NT2/D1 (cell line): ENCODE data around the gene CNTROB.

Experiments
- DNase-seq: peaks from one replicate; pipeline ENCODE4 v3.0.0-alpha.2; 2011; ENCODE audit warnings: low read depth, low spot score
- H3K27me3 ChIP-seq: 2 replicates; pipeline ENCODE4 v1.6.0; 2011; ENCODE audit warnings: mild to moderate bottlenecking; ENCODE audit not compliant: insufficient read length, insufficient read depth
- H3K36me3 ChIP-seq: 2 replicates; pipeline ENCODE4 v1.6.1; 2011; ENCODE audit warnings: mild to moderate bottlenecking, low read length, mixed read lengths; ENCODE audit not compliant: insufficient read depth, insufficient read length
- H3K4me1 ChIP-seq: 2 replicates; pipeline ENCODE4 v1.5.1; 2011; ENCODE audit not compliant: insufficient read depth, insufficient read length
- H3K4me3 ChIP-seq: 2 replicates; pipeline ENCODE4 v1.5.1; 2011; ENCODE audit warnings: low read depth; ENCODE audit not compliant: insufficient read length
- H3K9ac ChIP-seq: 2 replicates; pipeline ENCODE4 v1.6.0; 2011; ENCODE audit warnings: low read depth; ENCODE audit not compliant: insufficient read length
- H3K9me3 ChIP-seq: 2 replicates; pipeline ENCODE4 v1.5.1; 2011; ENCODE audit warnings: mild to moderate bottlenecking, low read length; ENCODE audit not compliant: insufficient read depth
- SUZ12 ChIP-seq: IDR thresholded peaks from 2 replicates; pipeline ENCODE4 v1.6.1; 2011; ENCODE audit not compliant: insufficient read length, insufficient read depth; ENCODE audit errors: extremely low read depth
- YY1 ChIP-seq: IDR thresholded peaks from 2 replicates; pipeline ENCODE4 v1.6.1; 2011; ENCODE audit not compliant: insufficient read length, insufficient read depth
- ZNF274 ChIP-seq: IDR thresholded peaks from 2 replicates; pipeline ENCODE4 v1.6.1; 2011; ENCODE audit warnings: mild to moderate bottlenecking, low read depth, low read length

Gene CNTROB

DNA sequence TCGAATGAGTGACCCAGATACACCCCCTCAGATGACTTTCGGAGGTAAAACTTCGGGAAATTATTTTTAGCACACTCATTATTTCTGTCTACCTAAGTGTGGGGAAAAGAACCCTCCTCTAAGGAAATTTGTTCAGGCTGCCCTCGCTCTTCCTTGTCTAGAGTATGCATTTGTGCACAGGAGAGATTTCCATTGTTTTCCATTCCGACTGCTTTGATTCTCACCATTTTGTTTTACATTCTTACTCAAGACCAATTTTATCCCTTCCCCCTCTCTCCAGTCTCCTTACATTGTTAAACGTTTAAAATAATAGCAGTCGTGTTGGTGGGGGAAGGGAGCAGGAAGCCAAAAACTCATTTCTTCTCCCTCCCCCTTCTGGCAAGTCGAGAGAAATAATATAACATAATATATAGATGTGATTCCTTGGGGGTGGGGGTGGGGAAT, 44.9 kb upstream of the CNTROB start:
- no peak for DNase-seq
- no peak for TF ChIP-seq ZNF274
- no peak for TF ChIP-seq SUZ12
- no peak for TF ChIP-seq YY1
- H3K27me3 ChIP-seq, result no peaks in the 10 kb centered on the region
- H3K4me3 ChIP-seq, result peak overlapping the region; percentile 67
- H3K36me3 ChIP-seq, result peaks cover 22% of the 10 kb centered on the region
- H3K4me1 ChIP-seq, result peaks cover 5% of the 10 kb centered on the region
- no peaks in the 10 kb centered on the region for H3K9me3 ChIP-seq
- H3K9ac ChIP-seq, result peak overlapping the region; percentile 50

GRCh38 chr17:7887482-7888183, 44.4 kb upstream of the CNTROB start:
- no peak for DNase-seq
- no peaks in the 10 kb centered on the region for H3K27me3 ChIP-seq
- H3K9me3 ChIP-seq, result no peaks in the 10 kb centered on the region
- H3K36me3 ChIP-seq, result peaks cover 22% of the 10 kb centered on the region
- H3K9ac ChIP-seq, result peak overlapping the region; percentile 79
- peaks cover 5% of the 10 kb centered on the region for H3K4me1 ChIP-seq
- TF ChIP-seq ZNF274 (no peak), YY1 (no peak), SUZ12 (no peak)
- peak overlapping the region; percentile 35 for H3K4me3 ChIP-seq

- no peak for DNase-seq
- no peak for TF ChIP-seq SUZ12
- Histone ChIP-seq H3K27me3 (no peaks in the 10 kb centered on the region), H3K9ac (peak within 1 kb of the TSS; percentile 79), H3K9me3 (no peaks in the 10 kb centered on the region), H3K36me3 (peaks cover 19% of the 10 kb centered on the region), H3K4me3 (peak within 1 kb of the TSS; percentile 35), H3K4me1 (peaks cover 5% of the 10 kb centered on the region)
Measured at GRCh38 chr17:7888184-7888920, 43.7 kb upstream of the CNTROB start, which contains the start of gene CHD3. CHD3 (plus strand) TSS chr17:7888789; CDS start chr17:7889001, 212 bp downstream.

DNA sequence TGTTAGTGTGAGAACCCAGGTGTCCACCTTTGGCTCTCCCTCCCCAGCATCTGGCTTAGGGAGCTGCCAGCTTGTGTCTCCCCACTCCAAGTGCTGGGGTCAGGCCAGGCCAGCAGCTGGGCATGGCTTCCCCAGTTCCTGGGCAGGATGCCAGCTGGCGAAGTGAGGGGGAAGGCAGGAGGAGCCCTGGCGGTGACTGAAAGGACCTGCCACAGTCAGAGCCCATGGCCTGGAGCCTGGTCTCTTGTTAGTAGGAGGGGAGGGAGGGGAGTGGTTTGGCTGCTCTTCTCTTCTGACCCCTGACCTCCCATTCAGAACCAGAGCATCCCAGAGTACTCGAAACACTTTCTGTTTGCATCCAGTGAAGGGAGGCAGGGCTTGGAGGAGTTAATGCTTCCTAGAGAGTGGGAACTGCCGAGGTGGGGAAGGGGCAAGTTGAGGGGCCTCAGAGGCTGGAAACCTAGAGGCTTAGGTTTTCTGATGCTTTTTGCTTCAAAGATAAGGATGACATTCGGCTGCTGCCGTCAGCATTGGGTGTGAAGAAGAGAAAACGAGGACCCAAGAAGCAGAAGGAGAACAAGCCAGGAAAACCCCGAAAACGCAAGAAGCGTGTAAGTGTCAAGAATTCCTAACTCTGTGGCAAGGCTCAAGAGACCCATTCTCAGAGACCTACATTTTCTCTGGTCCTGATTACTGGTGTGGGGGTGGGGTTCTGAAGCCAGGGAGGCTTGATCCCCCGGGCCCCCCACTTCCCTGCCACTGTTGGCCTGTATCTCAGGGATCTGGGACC, 42.6 kb upstream of the CNTROB start:
- no peaks in the 10 kb centered on the region for H3K9me3 ChIP-seq
- TF ChIP-seq SUZ12, result no peak
- TF ChIP-seq YY1, result no peak
- TF ChIP-seq ZNF274, result no peak
- no peak overlapping the region for H3K9ac ChIP-seq
- no peak for DNase-seq
- peaks cover 29% of the 10 kb centered on the region for H3K36me3 ChIP-seq
- no peaks in the 10 kb centered on the region for H3K27me3 ChIP-seq
- H3K4me1 ChIP-seq, result peaks cover 5% of the 10 kb centered on the region
- H3K4me3 ChIP-seq, result no peak overlapping the region

GRCh38 chr17:7893187-7893880, 38.7 kb upstream of the CNTROB start:
- DNase-seq, result no peak
- TF ChIP-seq ZNF274 (no peak), SUZ12 (no peak), YY1 (no peak)
- Histone ChIP-seq H3K9ac (no peak overlapping the region), H3K4me3 (no peak overlapping the region), H3K36me3 (peaks cover 55% of the 10 kb centered on the region), H3K9me3 (no peaks in the 10 kb centered on the region), H3K27me3 (no peaks in the 10 kb centered on the region), H3K4me1 (peaks cover 3% of the 10 kb centered on the region)

GRCh38 chr17:7894226-7894625, 37.8 kb upstream of the CNTROB start:
- no peaks in the 10 kb centered on the region for H3K9me3 ChIP-seq
- DNase-seq, result no peak
- no peaks in the 10 kb centered on the region for H3K27me3 ChIP-seq
- no peaks in the 10 kb centered on the region for H3K4me1 ChIP-seq
- H3K9ac ChIP-seq, result no peak overlapping the region
- H3K4me3 ChIP-seq, result no peak overlapping the region
- peaks cover 64% of the 10 kb centered on the region for H3K36me3 ChIP-seq
- TF ChIP-seq YY1, result no peak

GRCh38 chr17:7894866-7895265, 37.1 kb upstream of the CNTROB start:
- Histone ChIP-seq H3K9me3 (no peaks in the 10 kb centered on the region), H3K4me3 (no peak overlapping the region), H3K4me1 (no peaks in the 10 kb centered on the region), H3K27me3 (no peaks in the 10 kb centered on the region), H3K36me3 (peaks cover 71% of the 10 kb centered on the region), H3K9ac (no peak overlapping the region)
- DNase-seq, result no peak
- TF ChIP-seq YY1, result no peak
